Kidney glomerular epithelial cell (primary cell): ENCODE results near the gene PITPNC1.
"Not testable (repeated sequence)": the region's sequence is repeated elsewhere in the genome, so short reads cannot be mapped to it uniquely, and the experiment has no call there.

ENCODE experiments used
- DNase-seq: peaks from one replicate; lab custom pipeline; 2025; lab: John Stamatoyannopoulos, UW

PITPNC1 gene

DNA sequence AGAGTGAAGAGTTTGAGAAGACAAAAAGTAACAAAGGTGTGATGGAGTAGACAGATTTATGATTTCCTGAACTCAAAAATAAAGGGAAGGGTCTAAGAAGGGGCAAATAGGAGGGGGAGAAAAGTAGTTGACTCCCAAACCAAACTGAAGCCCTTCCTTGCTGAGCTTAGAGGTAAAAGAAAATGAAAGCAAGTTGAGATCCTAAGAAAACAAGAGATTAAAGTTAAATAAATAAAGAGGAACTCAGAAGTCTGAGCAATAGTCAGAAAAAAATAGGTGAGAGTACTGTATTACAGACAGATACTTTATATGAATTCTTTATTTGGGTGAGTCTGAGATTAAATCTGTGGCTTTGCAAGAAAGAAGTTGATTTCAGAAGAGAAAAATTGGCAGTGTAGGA is 7.4 kb upstream of the PITPNC1 start:
- DNase-seq, result no peak

DNA sequence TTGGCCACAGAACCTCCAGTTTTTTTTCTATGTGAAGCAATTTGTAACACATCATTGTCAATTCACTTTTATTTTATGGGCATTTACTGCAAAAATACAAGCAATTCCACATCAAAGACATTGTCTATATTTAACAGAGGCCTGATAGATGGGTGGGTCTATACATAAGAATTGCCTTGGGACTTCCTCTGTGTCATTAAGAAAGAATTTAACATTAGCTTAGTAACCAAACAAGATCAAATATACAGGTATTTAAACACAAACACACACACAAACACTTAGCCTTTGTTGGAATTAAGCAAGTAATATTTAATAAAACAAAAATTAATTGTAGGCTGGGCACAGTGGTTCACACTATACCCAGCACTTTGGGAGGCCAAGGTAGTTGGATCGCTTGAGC is 4.3 kb upstream of the PITPNC1 start:
- no peak for DNase-seq

DNA sequence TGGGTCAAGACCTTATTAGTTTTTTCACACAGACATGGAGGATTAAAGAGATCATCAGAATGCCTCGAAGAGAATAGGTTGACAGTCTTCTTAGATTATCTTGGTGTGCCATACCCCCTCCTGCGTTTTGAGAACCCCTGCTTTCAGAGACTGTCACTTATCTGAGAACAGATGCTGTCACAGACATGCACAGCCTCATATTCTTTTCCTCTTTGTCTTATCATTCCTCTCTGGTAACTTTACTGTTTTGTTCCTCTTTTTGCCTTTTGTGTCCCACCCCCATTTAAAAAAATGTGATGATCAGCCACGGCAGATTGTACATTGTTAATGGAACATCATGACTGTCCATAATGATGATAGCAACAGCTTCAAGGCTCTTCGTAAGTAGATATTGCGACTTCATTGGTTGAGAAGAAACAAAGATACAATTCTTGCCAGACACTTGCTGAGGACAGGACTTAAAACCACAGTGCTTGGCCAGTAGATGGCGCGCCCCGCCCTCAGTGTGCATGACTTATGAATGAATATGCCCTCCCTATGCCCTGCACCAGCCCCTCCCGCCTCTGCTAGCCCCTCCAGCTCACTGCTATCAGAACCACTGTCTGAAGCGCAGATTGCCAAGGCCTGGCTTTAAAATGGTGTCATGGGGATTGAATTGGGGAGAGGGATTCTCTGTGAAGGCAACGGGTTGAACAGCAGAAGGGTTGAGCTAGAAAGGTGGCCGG is 2.6 kb upstream of the PITPNC1 start:
- peak; percentile 80 for DNase-seq

DNA sequence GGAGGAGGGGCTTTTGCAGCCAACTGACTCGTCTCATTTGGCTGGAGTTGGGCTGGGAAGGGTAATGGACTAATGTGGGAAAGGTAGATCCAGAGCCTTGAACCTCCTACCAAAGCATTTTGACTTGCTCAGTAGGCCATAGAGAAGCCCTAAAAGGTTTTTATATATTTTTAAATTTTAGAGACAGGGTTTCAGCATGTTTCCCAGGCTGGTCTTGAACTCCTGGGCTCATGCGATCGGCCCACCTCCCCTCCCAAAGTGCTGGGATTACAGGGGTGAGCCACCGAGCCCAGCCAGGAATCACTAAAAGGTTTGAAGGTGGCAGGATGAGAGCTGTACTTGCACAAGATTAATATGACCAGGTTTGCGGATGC is 2.0 kb upstream of the PITPNC1 start:
- no peak for DNase-seq

DNA sequence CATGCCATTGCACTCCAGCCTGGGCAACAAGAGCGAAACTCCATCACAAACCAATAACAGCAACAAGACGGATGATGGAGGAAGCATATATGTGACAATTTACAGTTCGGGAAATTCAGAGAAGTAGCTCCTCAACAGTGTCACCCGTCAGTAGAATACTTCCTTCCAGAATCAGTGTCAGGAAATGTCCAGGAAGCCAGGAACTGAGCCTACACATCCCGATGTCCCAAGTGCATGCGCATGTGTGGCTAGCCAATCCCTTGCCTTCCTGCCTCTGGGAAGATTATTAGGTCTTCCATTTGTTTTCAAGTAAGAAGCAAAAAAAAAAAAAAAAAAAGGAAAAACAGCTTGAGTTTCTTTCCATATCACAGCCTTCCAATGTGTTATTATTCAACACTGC is 1.4 kb upstream of the PITPNC1 start:
- DNase-seq, result no peak

DNA sequence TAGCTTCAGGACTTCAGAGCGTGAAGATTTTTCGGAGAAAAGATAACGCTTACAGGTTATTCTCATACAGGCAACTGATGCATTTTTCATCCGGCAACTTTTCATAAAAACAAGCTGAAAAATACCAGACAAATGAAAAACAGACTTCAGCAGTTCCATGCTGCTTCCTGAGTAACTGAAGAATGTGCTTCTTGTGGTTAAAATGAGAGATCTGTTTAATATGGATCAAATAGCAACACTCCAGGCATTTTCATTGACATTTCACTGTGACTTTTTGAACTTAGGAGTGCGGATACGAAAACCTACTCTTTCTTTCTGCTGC is 705 bp upstream of the PITPNC1 start:
- peak; percentile 48 for DNase-seq

DNA sequence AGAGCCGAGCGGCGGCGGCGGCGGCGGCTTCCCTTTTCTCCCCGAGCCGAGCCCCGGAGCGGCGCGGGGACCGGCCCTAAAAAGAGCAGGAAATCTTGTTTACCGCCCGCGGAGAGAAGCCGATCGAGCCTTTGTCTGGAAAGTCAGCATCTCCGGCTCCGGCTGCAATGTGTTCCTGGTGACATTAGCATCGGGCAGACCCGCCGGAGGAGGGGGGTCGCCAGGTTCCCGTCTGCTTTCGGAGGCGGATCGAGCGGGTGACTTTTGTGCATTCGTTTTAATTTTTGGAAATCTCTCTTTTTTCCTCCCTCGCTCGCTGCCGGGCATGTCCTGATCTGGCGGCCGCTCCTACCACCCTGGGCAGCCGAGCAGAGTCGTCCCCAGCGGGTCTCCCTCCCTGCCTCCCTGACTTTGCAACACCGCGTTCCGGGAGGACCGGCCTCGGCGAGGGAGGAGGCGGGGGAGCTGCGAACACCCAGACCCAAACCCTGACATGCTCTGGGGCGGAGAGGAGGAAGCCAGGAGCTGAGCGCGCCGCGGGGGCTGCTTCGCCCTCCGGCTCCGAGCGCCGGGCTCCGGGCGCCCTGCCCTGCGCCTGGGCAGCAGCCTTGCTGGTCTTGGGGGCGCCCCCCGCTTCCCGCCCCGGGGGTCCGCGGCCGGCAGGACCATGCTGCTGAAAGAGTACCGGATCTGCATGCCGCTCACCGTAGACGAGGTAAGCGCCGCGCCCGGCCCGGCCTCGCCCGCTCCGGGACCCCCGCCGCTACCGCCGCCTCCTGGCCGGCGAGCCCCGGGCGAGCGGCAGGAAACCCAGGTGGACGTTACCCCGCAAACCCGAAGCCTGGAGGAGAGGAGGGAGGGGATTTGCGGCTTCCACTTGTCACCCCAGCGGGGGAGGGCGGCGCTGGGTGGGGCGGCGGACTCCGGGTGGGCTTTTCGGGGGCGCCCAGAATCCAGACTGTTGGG is 690 bp downstream of the PITPNC1 start:
- no peak for DNase-seq

DNA sequence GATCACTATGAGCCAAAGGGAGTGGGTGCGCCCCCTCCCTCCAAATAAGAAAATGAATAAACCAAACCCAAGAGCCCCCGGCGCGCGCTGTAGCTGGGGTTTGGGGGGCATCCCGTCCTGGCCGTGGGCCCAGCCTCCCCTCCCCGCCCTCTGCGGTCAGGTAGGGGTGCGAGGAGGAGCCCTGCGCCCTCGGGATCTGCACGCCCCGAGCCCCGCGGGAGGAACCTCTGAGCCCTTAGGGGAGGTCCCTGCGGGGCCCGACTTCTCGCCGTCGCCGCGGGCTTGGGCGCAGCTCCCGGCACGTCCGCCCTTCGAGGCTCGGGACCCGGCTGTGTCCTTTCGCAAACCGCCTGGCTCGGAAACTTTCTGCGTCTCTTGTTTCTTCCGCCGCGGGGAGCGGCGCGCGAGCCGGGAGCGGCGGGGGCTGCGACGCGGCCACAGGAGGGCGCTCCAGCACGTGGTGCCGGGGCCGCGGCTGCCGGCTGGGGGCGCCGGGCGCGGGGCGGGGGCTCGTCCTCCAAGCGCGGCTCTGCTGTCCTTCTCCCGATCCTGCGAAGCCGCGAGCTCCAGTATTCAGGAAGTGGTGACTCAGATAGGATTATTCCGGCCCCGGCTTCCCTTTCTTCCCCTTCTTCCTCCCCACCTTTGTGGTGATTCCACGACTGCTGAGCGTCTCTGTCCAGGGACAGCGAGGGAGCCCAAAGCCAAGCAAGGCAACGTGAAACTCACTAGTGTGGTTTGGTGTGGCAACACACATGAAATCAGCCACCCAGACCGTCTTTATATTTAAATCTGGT is 1.6 kb downstream of the PITPNC1 start:
- DNase-seq, result peak; percentile 57

DNA sequence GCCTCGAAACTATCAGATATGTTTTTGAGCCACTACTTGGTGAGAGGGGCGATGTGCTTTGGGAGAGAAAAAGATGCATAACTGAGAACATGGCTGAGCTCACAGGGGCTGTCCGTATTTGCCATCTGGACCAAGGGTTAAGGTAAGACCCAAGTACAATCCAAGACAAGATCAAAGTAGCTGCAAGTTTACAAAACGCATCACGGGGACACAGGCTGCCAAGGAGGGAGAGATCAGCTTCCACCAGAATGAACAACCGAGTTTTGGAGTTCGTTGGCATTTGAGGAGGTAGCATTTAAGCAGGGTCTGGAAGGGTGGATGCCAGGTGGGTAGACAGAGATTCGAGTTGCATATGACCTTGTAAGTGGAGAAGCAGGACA is 2.2 kb downstream of the PITPNC1 start:
- no peak for DNase-seq

DNA sequence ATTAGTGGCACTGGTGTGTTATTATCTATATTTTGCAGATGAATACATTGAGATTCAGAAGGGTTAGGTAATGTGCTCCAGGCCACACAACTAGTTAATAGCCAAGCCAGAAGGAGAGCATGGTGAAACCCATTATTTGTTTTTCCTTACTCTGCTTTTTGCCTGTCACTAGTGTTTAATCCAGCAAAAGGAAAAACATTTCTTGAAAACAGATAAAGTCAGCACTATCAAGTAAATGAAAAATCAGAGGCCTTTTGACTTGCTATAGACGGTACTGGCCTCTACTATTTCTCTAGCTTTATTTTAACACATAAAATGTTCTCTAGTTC is 4.8 kb downstream of the PITPNC1 start:
- no peak for DNase-seq

DNA sequence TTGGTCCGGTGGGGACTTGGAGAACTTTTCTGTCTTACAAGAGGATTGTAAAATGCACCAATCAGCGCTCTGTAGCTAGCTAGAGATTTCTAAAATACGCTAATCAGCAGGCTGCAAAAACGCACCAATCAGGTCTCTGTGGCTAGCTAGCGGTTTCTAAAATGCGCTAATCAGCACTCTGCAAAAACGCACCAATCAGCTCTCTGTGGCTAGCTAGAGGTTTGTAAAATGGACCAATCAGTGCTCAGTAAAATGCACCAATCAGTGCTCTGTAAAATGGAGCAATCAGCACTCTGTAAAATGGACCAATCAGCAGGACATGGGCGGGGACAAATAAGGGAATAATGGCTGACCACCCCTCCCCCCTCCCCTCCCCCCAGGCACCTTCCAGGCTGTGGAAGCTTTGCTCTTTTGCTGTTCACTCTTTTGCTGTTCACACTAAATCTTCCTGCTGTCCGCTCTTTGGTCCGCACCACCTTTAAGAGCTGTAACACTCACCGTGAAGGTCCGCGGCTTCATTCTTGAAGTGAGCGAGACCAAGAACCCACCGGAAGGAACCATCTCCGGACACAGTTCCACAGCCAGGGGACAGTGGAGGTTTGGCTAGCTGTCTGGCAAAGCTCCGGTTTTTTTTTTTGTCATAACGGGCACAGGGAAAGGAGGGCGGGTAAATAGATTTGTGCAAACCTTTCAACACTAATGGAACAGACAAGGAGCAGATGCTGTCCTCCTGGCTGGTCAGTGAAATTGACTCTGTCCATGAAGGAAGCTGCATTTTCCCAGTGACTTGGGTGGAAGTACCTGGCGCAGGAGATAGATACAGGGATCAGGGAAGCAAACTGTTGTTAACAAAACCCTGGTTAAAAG is 8.3 kb downstream of the PITPNC1 start:
- DNase-seq, result no peak

DNA sequence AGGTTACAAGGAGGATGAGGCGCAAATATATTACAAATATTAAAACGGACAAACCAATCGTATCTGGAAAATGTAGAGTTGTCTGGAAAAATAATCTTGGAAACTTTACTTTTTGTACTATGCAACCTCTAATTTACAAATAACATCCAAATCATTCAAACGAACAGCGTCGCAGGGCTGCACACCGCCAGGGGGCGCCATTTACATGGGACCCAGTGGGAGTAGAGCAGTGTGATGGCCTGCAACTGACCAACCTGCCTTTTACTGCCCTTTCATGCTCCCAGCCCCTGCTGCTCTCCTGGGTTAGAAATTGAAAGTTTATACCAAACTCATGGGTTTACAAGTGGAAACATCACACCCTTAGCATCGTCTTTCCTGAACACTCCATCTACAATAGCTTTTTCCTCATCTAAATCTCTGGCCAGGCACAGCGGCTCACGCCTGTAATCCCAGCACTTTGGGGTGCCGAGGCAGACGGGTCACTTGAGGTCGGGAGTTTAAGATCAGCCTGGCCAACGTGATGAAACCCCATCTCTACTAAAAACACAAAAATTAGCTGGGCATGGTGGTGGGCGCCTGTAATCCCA is 10.0 kb downstream of the PITPNC1 start:
- no peak for DNase-seq

DNA sequence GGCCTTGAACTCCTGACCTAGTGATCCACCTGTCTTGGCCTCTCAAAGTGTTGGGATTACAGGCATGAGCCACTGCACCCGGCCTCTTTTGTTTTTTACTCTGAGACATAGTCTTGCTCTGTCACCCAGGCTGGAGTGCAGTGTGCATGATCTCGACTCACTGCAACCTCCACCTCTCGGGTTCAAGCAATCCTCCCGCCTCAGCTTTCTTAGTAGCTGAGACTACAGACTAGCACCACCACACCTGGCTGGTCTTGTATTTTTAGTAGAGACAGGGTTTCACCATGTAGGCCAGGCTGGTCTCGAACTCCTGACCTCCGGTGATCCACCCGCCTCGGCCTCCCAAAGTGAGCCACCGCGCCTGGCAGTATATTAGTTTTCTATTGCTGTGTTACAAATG is 11.5 kb downstream of the PITPNC1 start:
- not testable (repeated sequence) for DNase-seq

DNA sequence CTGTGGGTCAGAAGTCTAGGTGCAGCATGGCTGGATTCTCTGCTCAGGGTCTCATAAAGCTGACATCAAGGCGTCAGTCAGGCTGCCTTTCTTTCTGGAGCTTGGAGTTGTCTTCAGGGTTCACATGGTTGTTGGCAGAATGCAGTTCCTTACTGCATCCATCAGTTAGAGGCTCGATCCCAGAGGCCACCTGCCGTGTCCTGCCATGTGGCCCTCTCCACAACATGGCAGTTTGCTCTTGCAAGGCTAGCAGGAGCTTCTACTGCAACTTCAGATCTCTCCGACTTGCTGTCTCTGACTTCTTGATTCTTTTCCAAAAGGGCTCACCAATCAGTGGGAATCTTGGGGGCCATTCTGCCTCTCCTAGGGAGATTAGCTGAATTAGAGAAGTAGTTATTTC is 11.9 kb downstream of the PITPNC1 start:
- no peak for DNase-seq

DNA sequence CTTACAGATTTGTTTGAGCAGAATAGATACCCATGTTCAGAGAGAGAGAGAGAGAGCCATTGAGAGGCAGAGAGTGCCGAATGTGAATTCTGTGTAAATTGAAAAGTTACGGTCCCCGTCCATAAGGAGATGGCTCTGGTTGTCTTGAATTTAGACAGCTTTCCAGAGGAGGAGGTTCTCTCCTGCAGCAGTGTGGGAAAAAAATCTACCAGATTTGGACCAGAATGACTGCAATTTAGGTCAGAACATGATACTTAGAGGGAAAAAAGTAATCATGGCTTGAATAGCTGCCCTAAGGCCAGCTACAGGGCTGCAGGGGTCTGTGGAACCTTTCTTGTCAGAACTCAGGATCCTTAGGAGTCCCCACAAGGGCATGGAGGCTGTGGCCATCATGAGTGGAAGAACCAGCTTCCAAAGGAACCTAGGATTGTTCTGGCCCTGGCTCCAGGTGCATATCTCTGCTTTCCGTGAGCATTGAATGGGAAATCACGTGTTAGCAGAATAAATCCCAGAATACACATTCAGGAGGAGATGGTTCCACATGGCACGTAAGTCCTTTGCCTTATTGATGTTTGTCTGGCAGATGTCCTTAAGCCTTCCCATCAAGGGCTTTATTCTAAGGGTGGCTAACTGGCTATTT is 13.0 kb downstream of the PITPNC1 start:
- DNase-seq, result no peak

DNA sequence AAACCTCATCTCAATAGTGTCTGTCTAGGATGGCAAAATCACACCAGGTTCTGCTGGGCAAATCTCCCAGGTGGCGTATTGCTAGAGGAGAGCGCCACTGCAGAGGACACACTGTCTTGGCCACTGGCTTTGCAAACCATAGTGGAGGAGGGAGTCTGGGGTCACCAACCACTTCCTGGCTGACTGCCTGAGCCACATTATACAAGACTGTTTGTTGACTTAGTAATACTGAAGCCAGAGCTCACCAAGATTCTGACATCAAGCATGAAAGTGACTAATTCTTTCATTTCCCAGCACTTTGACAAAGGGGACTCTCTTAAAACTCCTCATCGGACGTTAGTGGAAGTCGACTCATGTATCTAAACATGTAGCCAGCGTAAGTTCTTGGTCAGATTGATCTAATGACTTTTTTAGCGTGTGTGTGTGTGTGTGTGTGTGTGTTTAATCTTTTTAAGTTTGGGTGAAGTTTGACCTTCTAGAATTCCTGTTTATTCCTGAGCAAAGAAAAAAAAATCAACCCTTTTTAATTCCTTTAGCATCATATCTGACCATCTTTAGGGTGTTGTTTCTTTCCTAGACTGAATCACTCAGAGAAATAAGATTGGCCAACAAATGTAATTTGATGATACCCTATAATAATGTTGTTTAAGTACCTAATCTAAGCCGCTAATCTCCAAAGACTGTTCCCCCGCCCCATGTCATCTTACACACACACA is 13.7 kb downstream of the PITPNC1 start:
- peak; percentile 85 for DNase-seq

DNA sequence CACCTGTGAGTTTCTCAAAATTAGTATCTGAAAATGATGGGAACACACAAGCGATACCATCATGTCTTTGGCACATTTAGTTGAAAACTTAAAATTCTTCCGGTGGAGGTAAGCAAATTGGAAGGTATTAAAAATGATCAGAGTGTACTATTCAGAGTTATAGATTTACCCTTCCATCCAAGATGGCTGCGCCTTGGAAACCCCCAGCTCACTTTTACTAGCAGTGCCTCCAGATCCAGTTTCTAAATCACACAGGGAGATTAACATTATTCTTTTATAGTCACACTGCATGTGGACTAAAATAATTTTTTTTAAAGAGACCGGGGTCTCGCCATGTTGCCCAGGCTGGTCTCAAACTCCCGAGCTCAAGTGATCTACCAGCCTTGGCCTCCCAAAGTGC is 15.0 kb downstream of the PITPNC1 start:
- DNase-seq, result no peak

DNA sequence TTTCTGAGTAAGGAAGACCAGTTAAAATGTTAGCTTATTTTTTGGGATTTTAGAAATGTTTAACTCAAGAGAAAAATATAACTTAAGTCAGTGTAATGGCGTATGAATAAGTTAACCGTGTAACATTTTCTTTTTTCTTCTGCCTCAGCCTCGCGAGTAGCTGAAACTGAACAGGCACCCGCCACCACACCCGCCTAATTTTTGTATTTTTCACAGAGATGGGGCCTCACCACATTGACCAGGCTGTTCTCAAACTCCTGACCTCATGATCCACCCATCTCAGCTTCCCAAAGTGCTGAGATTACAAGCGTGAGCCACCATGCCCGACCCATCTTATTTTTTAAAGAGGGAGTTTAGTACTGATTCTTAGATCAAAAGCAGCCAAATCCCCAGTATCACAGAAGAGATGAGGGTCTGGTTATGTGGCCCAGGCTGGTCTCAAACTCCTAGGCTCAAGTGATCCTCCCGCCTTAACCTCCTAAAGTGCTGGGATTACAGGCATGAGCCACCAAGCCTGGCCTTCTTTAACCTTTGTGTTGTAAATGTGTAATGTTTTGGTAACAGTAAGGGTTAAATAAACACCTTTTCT is 16.8 kb downstream of the PITPNC1 start:
- no peak for DNase-seq

DNA sequence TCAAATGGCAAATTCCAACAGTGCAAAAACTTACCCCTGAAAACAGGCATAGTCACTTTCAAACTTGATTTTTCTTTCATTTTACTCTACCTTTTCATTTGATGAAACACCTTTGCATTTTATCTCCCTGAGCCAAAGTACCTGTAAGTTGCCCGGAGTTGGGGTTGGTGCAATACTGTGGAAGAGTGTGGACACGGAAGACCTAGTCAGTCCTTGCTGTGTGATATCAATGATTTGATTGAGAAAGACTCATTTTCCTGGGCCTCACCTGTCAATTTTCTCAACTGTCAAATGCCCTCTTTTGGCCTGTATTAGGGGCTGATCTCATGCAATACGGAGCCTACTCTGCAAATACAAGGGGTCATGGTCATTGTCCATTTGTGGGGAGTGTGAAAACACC is 22.6 kb downstream of the PITPNC1 start:
- DNase-seq, result no peak

DNA sequence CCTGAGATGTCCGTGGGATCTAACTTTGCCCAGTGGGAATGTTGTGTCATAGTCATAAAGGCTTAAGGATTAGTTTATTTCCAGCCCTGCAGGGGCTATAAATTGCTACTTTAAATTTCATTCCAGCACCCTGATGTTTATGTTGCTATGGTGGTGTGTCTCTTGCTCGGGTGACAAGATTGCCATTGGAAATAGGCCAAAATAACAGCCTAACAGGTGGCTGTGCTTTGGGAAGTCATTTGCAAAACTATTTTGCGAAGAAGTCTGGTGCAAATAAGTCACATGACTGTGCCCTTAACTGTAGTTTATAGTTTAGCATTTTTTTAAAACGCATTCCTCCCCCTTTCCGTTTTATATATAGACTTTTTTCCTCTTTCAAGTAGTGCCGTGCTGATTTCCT is 23.1 kb downstream of the PITPNC1 start:
- no peak for DNase-seq
